ENCODE results near the gene SEC24B. TPM values are rescaled to one million over a fixed set of nuclear protein-coding genes. Genes with fewer than 3 reads are reported as not detected.
"Not testable (repeated sequence)": the region's sequence is repeated elsewhere in the genome, so short reads cannot be mapped to it uniquely, and the experiment has no call there.

The SEC24B gene
- total RNA-seq, 1 experiment from 2014 or later = 25.6 TPM

GRCh38 chr4:109506890-109507289 is 73.3 kb downstream of the SEC24B start:
- no peak for DNase-seq (ENCODE audit: low read depth)

- no peak for DNase-seq (ENCODE audit: low read depth)
Observed at GRCh38 chr4:109510687-109511086, 77.1 kb downstream of the SEC24B start.

- DNase-seq (ENCODE audit: low read depth) = no peak
Observed at GRCh38 chr4:109511414-109511813, 77.8 kb downstream of the SEC24B start.

GRCh38 chr4:109513368-109513767 is 79.8 kb downstream of the SEC24B start:
- not testable (repeated sequence) for DNase-seq (ENCODE audit: low read depth)

- DNase-seq (ENCODE audit: low read depth) = no peak
Observed at GRCh38 chr4:109532182-109532581, 98.6 kb downstream of the SEC24B start.

- no peak for DNase-seq (ENCODE audit: low read depth)
Observed at GRCh38 chr4:109545401-109545800, 111.8 kb downstream of the SEC24B start.

- DNase-seq (ENCODE audit: low read depth) = peak; percentile 40
Observed at GRCh38 chr4:109547394-109547793, 113.8 kb downstream of the SEC24B start.

GRCh38 chr4:109548655-109549054 is 115.0 kb downstream of the SEC24B start:
- DNase-seq (ENCODE audit: low read depth) = peak; percentile 62

GRCh38 chr4:109552237-109552636 is 118.6 kb downstream of the SEC24B start:
- no peak for DNase-seq (ENCODE audit: low read depth)

GRCh38 chr4:109553130-109553529 is 119.5 kb downstream of the SEC24B start:
- DNase-seq (ENCODE audit: low read depth) = no peak

- no peak for DNase-seq (ENCODE audit: low read depth)
Observed at GRCh38 chr4:109554971-109555370, 121.4 kb downstream of the SEC24B start.

- no peak for DNase-seq (ENCODE audit: low read depth)
Observed at GRCh38 chr4:109557433-109557832, 123.8 kb downstream of the SEC24B start.

GRCh38 chr4:109558095-109558494 is 124.5 kb downstream of the SEC24B start:
- not testable (repeated sequence) for DNase-seq (ENCODE audit: low read depth)

- DNase-seq (ENCODE audit: low read depth) = no peak
Observed at GRCh38 chr4:109559625-109559982, 126.0 kb downstream of the SEC24B start.

GRCh38 chr4:109559983-109560686 is 126.5 kb downstream of the SEC24B start, which contains the start of gene MCUB:
TSS of gene MCUB (plus strand) at chr4:109560246. CDS start at chr4:109560338, 92 bp downstream.
- peak; percentile 86 for DNase-seq (ENCODE audit: low read depth)

- peak; percentile 87 for DNase-seq (ENCODE audit: low read depth)
Observed at GRCh38 chr4:109560687-109561461, 127.3 kb downstream of the SEC24B start.

- no peak for DNase-seq (ENCODE audit: low read depth)
Observed at GRCh38 chr4:109562457-109563239, 129.0 kb downstream of the SEC24B start.

GRCh38 chr4:109571494-109571893 is 137.9 kb downstream of the SEC24B start:
- no peak for DNase-seq (ENCODE audit: low read depth)

GRCh38 chr4:109572154-109572553 is 138.5 kb downstream of the SEC24B start:
- no peak for DNase-seq (ENCODE audit: low read depth)

GRCh38 chr4:109574443-109574850 is 140.8 kb downstream of the SEC24B start:
- DNase-seq (ENCODE audit: low read depth) = peak; percentile 52

GRCh38 chr4:109574931-109575804 is 141.6 kb downstream of the SEC24B start:
- DNase-seq (ENCODE audit: low read depth) = no peak
